Neuronal stem cell (in vitro differentiated cells): ENCODE data around the gene OTULIN.

Experiments
- DNase-seq: peaks from one replicate; pipeline ENCODE4 v3.0.0-alpha.2; 2013; ENCODE audit warnings: low spot score
- H2AFZ ChIP-seq: one replicate; pipeline ENCODE4 v1.6.1; 2013; ENCODE audit warnings: mild to moderate bottlenecking, low read length, inconsistent platforms
- H2AK5ac ChIP-seq: 2 replicates; pipeline ENCODE4 v1.6.1; 2013; ENCODE audit warnings: low read depth, mild to moderate bottlenecking, inconsistent platforms, low read length, moderate library complexity, mixed read lengths
- H2BK120ac ChIP-seq: 2 replicates; pipeline ENCODE4 v1.6.1; 2013; ENCODE audit warnings: low read depth, mild to moderate bottlenecking, inconsistent platforms, low read length, moderate library complexity, mixed read lengths
- H2BK12ac ChIP-seq: one replicate; pipeline ENCODE4 v1.6.1; 2013; ENCODE audit warnings: low read length, inconsistent platforms
- H2BK15ac ChIP-seq: 2 replicates; pipeline ENCODE4 v1.6.1; 2013; ENCODE audit warnings: mild to moderate bottlenecking, low read length, inconsistent platforms, mixed read lengths
- H2BK5ac ChIP-seq: one replicate; pipeline ENCODE4 v1.6.1; 2013; ENCODE audit warnings: inconsistent platforms, mild to moderate bottlenecking, low read length, moderate library complexity
- H3K14ac ChIP-seq: one replicate; pipeline ENCODE4 v1.6.1; 2013; ENCODE audit warnings: low read length, inconsistent platforms
- H3K18ac ChIP-seq: 2 replicates; pipeline ENCODE4 v1.6.1; 2013; ENCODE audit warnings: low read length, inconsistent platforms
- H3K23ac ChIP-seq: 2 replicates; pipeline ENCODE4 v1.6.1; 2013; ENCODE audit warnings: low read depth, mild to moderate bottlenecking, mixed read lengths, low read length, inconsistent platforms; ENCODE audit not compliant: poor library complexity
- H3K27ac ChIP-seq: replicated peaks from 3 replicates; pipeline ENCODE4 v1.5.1; 2013; ENCODE audit warnings: low read length, inconsistent platforms
- H3K27me3 ChIP-seq, 3 experiments: 2 replicates each; pipeline ENCODE4 v1.6.1; 2013; ENCODE audit warnings: low read length in 3 of 3, mild to moderate bottlenecking in 2 of 3, inconsistent platforms in 1 of 3, low read depth in 1 of 3, mixed read lengths in 1 of 3, moderate library complexity in 1 of 3; ENCODE audit not compliant: control insufficient read depth in 3 of 3, insufficient read depth in 3 of 3
- H3K36me3 ChIP-seq, 2 donors: replicated peaks in 1 of 2; 2 replicates each; pipeline ENCODE4 v1.6.1; 2013; ENCODE audit warnings: low read length in 2 of 2; ENCODE audit not compliant: control insufficient read depth in 2 of 2, insufficient read depth in 2 of 2
- H3K4ac ChIP-seq: 2 replicates; pipeline ENCODE4 v1.6.1; 2013; ENCODE audit warnings: inconsistent platforms, mild to moderate bottlenecking, low read length, moderate library complexity
- H3K4me1 ChIP-seq, 2 donors: 1 replicate in 1 of 2; 2 replicates in 1 of 2; pipeline ENCODE4 v1.6.1; 2013; ENCODE audit warnings: low read length in 2 of 2, low read depth in 1 of 2; ENCODE audit not compliant: control insufficient read depth in 2 of 2, insufficient read depth in 1 of 2
- H3K4me2 ChIP-seq: one replicate; pipeline ENCODE4 v1.6.1; 2013; ENCODE audit warnings: mild to moderate bottlenecking, low read length, inconsistent platforms; ENCODE audit not compliant: insufficient read depth, poor library complexity, severe bottlenecking
- H3K4me3 ChIP-seq, 2 donors: 2 replicates each; pipeline ENCODE4 v1.5.1; 2013; ENCODE audit warnings: low read length in 2 of 2, mild to moderate bottlenecking in 2 of 2, inconsistent platforms in 1 of 2, moderate library complexity in 1 of 2
- H3K79me1 ChIP-seq: one replicate; pipeline ENCODE4 v1.6.1; 2013; ENCODE audit warnings: low read depth, mild to moderate bottlenecking, inconsistent platforms, low read length, moderate library complexity
- H3K9ac ChIP-seq: one replicate; pipeline ENCODE4 v1.6.1; 2013; ENCODE audit warnings: mild to moderate bottlenecking, low read depth, low read length, inconsistent platforms; ENCODE audit not compliant: poor library complexity
- H3K9me3 ChIP-seq, 2 donors: replicated peaks in 1 of 2; 2 replicates each; pipeline versions ENCODE3 to v1.6.1; 2013; ENCODE audit warnings: low read length in 2 of 2, mild to moderate bottlenecking in 2 of 2, inconsistent platforms in 1 of 2, low read depth in 1 of 2, mixed read lengths in 1 of 2, moderate library complexity in 1 of 2; ENCODE audit not compliant: control insufficient read depth in 2 of 2, insufficient read depth in 1 of 2
- H4K8ac ChIP-seq: one replicate; pipeline ENCODE4 v1.6.1; 2013; ENCODE audit warnings: low read depth, mild to moderate bottlenecking, inconsistent platforms, low read length, moderate library complexity
- H4K91ac ChIP-seq: one replicate; pipeline ENCODE4 v1.6.1; 2013; ENCODE audit warnings: low read length, low read depth, mild to moderate bottlenecking, inconsistent platforms; ENCODE audit not compliant: poor library complexity
- WGBS, 2 donors: extraction: QIAGEN DNeasy Blood & Tissue Kit; methylation state at CpG; one replicate each; pipeline ENCODE4 v1.1.7; 2013; ENCODE audit warnings: missing lambda C conversion rate in 2 of 2, mixed read lengths in 1 of 2; ENCODE audit not compliant: insufficient read length in 2 of 2, insufficient replicate concordance in 1 of 2; ENCODE audit errors: extremely low coverage in 2 of 2; 5-methylcytosine and 5-hydroxymethylcytosine counted together

OTULIN gene

DNA sequence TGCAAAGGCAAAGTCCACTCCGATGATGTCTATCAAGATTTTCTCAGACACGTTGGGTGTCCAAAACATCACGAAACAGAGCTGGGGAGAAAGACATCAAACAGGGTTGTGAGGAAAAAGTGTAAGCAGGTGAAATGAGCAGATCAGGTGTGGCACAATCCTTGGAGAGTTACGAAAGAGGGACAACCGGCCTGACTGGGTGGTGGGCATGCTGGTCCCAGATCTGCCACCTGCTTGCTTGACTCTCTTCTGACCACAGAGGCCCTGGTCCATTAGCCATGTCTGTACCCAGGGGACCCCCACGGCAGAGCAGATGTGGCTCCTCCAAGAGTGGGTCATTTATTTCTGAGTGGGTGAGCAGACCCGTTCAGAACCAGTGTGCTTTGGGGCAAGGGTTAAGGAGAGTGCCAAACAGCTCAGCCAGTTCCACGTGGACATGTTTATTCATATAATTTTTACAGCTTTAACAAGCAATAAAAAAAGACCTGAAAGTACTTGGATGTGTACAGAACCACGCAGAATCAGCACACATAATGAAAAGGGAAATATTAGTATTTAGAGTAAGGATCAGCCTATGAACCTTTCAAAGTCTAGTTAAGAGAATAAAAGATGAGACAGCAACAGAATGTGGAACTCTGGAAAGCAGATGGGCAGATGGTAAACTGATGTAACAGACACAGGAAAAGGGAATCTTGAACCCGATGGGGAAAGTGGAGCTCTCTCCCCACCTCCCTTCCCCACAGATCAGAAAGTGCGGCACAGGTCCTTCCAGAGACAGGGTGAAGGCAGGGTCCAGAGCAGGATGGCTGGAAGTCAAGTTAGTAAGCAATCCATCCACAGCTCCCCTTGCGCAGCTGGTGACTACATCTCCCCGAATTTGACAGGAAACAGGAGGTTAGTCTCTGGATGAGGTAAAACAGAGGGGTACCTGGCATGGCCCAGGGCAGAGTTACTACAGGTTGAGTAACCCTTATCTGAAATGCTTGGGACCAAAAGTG lies 52.5 kb downstream of the OTULIN start:
- peaks cover 18 to 46% of the 10 kb centered on the region in 2 donors for H3K36me3 ChIP-seq
- no peak overlapping the region for H3K14ac ChIP-seq
- no peak overlapping the region for H3K4me2 ChIP-seq
- H2AFZ ChIP-seq, result no peak overlapping the region
- no peak overlapping the region for H3K4ac ChIP-seq
- H3K9ac ChIP-seq, result no peak overlapping the region
- no peak overlapping the region for H2BK120ac ChIP-seq
- no peaks in the 10 kb centered on the region for H3K79me1 ChIP-seq
- no CpG with 5 or more reads among the region's 13 CpGs for WGBS, 2 donors
- H3K27ac ChIP-seq, result no peak overlapping the region
- no peak overlapping the region for H2BK15ac ChIP-seq
- no peak overlapping the region for H2BK5ac ChIP-seq
- no peak overlapping the region for H2AK5ac ChIP-seq
- H3K23ac ChIP-seq, result no peak overlapping the region
- H4K91ac ChIP-seq, result no peak overlapping the region
- no peak overlapping the region for H4K8ac ChIP-seq
- peaks cover 9 to 15% of the 10 kb centered on the region in 2 donors for H3K9me3 ChIP-seq
- H3K27me3 ChIP-seq, result no peaks in the 10 kb centered on the region
- no peaks in the 10 kb centered on the region for H3K4me1 ChIP-seq
- H3K4me3 ChIP-seq, result no peak overlapping the region
- DNase-seq, result no peak
- no peak overlapping the region for H3K18ac ChIP-seq
- H2BK12ac ChIP-seq, result no peak overlapping the region

DNA sequence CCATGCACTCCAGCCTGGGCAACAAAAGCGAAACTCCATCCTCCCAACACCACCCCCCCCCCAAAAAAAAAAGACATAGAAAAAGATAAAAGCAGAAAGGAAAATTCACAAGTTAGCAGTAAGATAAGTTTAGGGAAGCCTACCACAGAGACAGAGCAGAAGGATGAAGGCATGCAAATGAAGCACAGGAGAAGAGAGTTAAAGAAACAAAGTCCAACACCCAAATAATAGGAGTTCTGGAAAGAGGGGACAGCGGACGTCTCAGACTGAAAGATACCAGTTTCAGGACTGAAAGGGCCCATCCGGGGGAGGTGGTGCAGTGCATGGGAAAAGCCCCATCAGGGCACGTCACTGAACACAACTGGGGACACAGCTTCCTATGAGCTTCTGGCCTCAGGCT lies 54.3 kb downstream of the OTULIN start:
- H3K27me3 ChIP-seq, result no peaks in the 10 kb centered on the region
- no CpG with 5 or more reads among the region's 5 CpGs for WGBS, 2 donors
- no peak overlapping the region for H3K9ac ChIP-seq
- H3K4ac ChIP-seq, result no peak overlapping the region
- H3K4me3 ChIP-seq, result no peak overlapping the region
- no peak overlapping the region for H2BK12ac ChIP-seq
- H2BK5ac ChIP-seq, result no peak overlapping the region
- no peak overlapping the region for H4K91ac ChIP-seq
- H2BK15ac ChIP-seq, result no peak overlapping the region
- H3K14ac ChIP-seq, result no peak overlapping the region
- DNase-seq, result no peak
- peaks cover 3 to 5% of the 10 kb centered on the region in 2 donors for H3K9me3 ChIP-seq
- no peak overlapping the region for H3K27ac ChIP-seq
- no peak overlapping the region for H2BK120ac ChIP-seq
- H2AFZ ChIP-seq, result no peak overlapping the region
- no peak overlapping the region for H2AK5ac ChIP-seq
- H3K23ac ChIP-seq, result no peak overlapping the region
- peaks cover 2 to 28% of the 10 kb centered on the region in 2 donors for H3K36me3 ChIP-seq
- no peaks in the 10 kb centered on the region for H3K79me1 ChIP-seq
- H3K4me1 ChIP-seq, result no peaks in the 10 kb centered on the region
- H4K8ac ChIP-seq, result no peak overlapping the region
- no peak overlapping the region for H3K18ac ChIP-seq
- no peak overlapping the region for H3K4me2 ChIP-seq

DNA sequence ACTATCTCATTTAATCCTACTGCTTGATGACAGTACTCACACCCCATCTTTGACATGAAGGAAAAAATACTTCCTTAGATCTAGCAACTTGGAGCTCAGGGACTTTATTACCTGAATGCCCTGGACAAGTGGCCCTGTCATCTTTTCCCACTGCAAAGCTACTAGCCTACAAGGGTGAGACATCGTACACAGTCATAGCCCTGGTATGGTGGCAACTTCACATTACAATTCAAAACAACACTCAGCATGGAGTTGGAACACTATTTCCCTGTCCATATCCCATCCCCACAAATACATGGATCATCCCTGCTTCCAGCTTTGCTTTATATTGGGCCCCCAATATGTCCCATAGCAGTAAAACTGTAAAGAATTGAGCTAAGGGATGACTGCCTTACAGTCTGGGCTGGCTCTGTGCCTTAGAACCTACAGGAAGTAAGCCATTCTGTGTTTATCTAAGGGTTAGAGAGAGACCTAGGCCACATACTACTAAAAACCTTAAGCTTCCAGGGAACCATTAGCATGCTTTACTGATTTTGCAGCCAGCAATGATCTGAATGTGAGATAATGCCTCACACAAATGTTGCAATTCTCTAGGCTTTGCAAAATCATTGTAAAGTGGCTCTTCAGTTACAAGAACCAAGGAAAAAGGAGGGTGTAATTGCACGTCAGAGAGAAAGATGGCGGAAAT lies 55.9 kb downstream of the OTULIN start:
- peaks cover 5 to 6% of the 10 kb centered on the region in 2 donors for H3K9me3 ChIP-seq
- H3K23ac ChIP-seq, result no peak overlapping the region
- no peak overlapping the region for H4K91ac ChIP-seq
- no peak overlapping the region for H2AFZ ChIP-seq
- H2AK5ac ChIP-seq, result no peak overlapping the region
- H2BK15ac ChIP-seq, result no peak overlapping the region
- H3K18ac ChIP-seq, result no peak overlapping the region
- no peak overlapping the region for H4K8ac ChIP-seq
- H2BK120ac ChIP-seq, result no peak overlapping the region
- no peak overlapping the region for H3K4me2 ChIP-seq
- no peak overlapping the region for H3K4ac ChIP-seq
- H3K4me3 ChIP-seq, result no peak overlapping the region
- H3K27ac ChIP-seq, result no peak overlapping the region
- H3K36me3 ChIP-seq, result peaks cover 0 to 14% of the 10 kb centered on the region in 2 donors
- H3K14ac ChIP-seq, result no peak overlapping the region
- H3K27me3 ChIP-seq, result no peaks in the 10 kb centered on the region
- WGBS, 2 donors, result no CpG with 5 or more reads among the region's 3 CpGs
- no peak overlapping the region for H3K9ac ChIP-seq
- no peak for DNase-seq
- no peaks in the 10 kb centered on the region for H3K4me1 ChIP-seq
- no peak overlapping the region for H2BK12ac ChIP-seq
- H3K79me1 ChIP-seq, result no peaks in the 10 kb centered on the region
- no peak overlapping the region for H2BK5ac ChIP-seq
